Keratinocyte (primary cell): ENCODE data around the gene OAS3. TPM values are rescaled to one million over a fixed set of nuclear protein-coding genes. Genes with fewer than 3 reads are reported as not detected.

ENCODE experiments used
- DNase-seq: peaks from one replicate; pipeline ENCODE4 v3.0.0-alpha.2; 2011; ENCODE audit warnings: low read depth, missing footprints, low spot score
- FAIRE-seq: peaks from 2 replicates; lab custom pipeline; 2011; peaks lifted over from hg19 to GRCh38; lab: Jason Lieb, UNC
- H2AFZ ChIP-seq: 2 replicates; pipeline ENCODE4 v1.6.0; 2012; ENCODE audit warnings: low read length, control low read depth, inconsistent platforms; ENCODE audit not compliant: control insufficient read depth
- H3K27ac ChIP-seq: 2 replicates; pipeline ENCODE4 v1.5.1; 2011; ENCODE audit warnings: low read length; ENCODE audit not compliant: control insufficient read depth, insufficient read depth
- H3K27me3 ChIP-seq: 3 replicates; pipeline ENCODE4 v1.6.0; 2011; ENCODE audit warnings: low read length; ENCODE audit not compliant: control insufficient read depth, insufficient read depth; ENCODE audit errors: extremely low read depth
- H3K36me3 ChIP-seq, 2 experiments: 2 replicates in 1 of 2; 3 replicates in 1 of 2; pipeline ENCODE4 v1.5.1; 2011; ENCODE audit warnings: low read length in 2 of 2, mild to moderate bottlenecking in 1 of 2; ENCODE audit not compliant: control insufficient read depth in 2 of 2, insufficient read depth in 2 of 2; ENCODE audit errors: extremely low read depth in 1 of 2
- H3K4me1 ChIP-seq: 3 replicates; pipeline ENCODE4 v1.5.1; 2011; ENCODE audit warnings: low read length; ENCODE audit not compliant: control insufficient read depth, insufficient read depth; ENCODE audit errors: extremely low read depth
- H3K4me2 ChIP-seq: 3 replicates; pipeline ENCODE4 v1.6.0; 2011; ENCODE audit warnings: low read depth, low read length; ENCODE audit not compliant: control insufficient read depth, insufficient read depth; ENCODE audit errors: extremely low read depth
- H3K4me3 ChIP-seq, 3 experiments: fragments of 200-600 bp in 1 of 3; sonication (generic) in 1 of 3; 2 replicates in 2 of 3; 3 replicates in 1 of 3; pipeline ENCODE4 v1.5.1; 2011 to 2016; ENCODE audit warnings: low read length in 3 of 3, mild to moderate bottlenecking in 3 of 3, control low read depth in 2 of 3, inconsistent platforms in 1 of 3, low read depth in 1 of 3, mixed read lengths in 1 of 3, mixed run types in 1 of 3, moderate library complexity in 1 of 3; ENCODE audit not compliant: control insufficient read depth in 2 of 3, insufficient read depth in 2 of 3; ENCODE audit errors: extremely low read depth in 1 of 3
- H3K79me2 ChIP-seq: 2 replicates; pipeline ENCODE4 v1.6.0; 2012; ENCODE audit warnings: low read length; ENCODE audit not compliant: control insufficient read depth, insufficient read depth
- H3K9ac ChIP-seq: 3 replicates; pipeline ENCODE4 v1.6.0; 2011; ENCODE audit warnings: low read length; ENCODE audit not compliant: control insufficient read depth, insufficient read depth; ENCODE audit errors: extremely low read depth
- H3K9me1 ChIP-seq: 3 replicates; pipeline ENCODE4 v1.6.0; 2011; ENCODE audit warnings: low read length; ENCODE audit not compliant: control insufficient read depth, insufficient read depth; ENCODE audit errors: extremely low read depth
- H3K9me3 ChIP-seq: 2 replicates; pipeline ENCODE4 v1.5.1; 2012; ENCODE audit warnings: low read depth, low read length; ENCODE audit not compliant: control insufficient read depth
- H4K20me1 ChIP-seq: 3 replicates; pipeline ENCODE4 v1.6.0; 2011; ENCODE audit warnings: low read length; ENCODE audit not compliant: control insufficient read depth, insufficient read depth; ENCODE audit errors: extremely low read depth
- CTCF ChIP-seq, 3 experiments: IDR thresholded peaks in 1 of 3; conservative IDR thresholded peaks in 1 of 3; optimal IDR thresholded peaks in 1 of 3; 2 replicates in 2 of 3; 3 replicates in 1 of 3; pipeline versions ENCODE3 to v1.5.1; 2011; ENCODE audit warnings: low read length in 3 of 3, mild to moderate bottlenecking in 3 of 3, moderate library complexity in 2 of 3, control low read depth in 1 of 3, inconsistent platforms in 1 of 3; ENCODE audit not compliant: insufficient read depth in 2 of 3; ENCODE audit errors: extremely low read depth in 1 of 3
- EZH2 ChIP-seq: IDR thresholded peaks from one replicate; pipeline ENCODE4 v1.6.1; 2012; ENCODE audit warnings: inconsistent platforms, mild to moderate bottlenecking, low read length, moderate library complexity
- dilution Hi-C: fragments of 300-500 bp; cut with MboI; formaldehyde crosslinking; loops from one replicate; pipeline ENCODE4 v1.7.0; 2020; ENCODE audit warnings: low sequenced_read_pairs; ENCODE audit not compliant: extremely low pct_ligation_motif_present
- polyA plus RNA-seq, 5 experiments: library from polyadenylated mRNA; depleted of rRNA in 3 of 5; stranded (reverse) in 3 of 5; stranded (forward) in 1 of 5; unstranded in 1 of 5; fragments of >200 nt; gene quantifications; 1 replicate in 1 of 5; 2 replicates in 3 of 5; 3 replicates in 1 of 5; pipeline versions ENCODE4 v1.2.1 to v1.2.3, GENCODE V29; 2011 to 2012; ENCODE audit warnings: missing spikeins in 2 of 5, low read depth in 1 of 5, low replicate concordance in 1 of 5

The OAS3 gene
- polyA plus RNA-seq, 1 donor (not counting 4 experiments of a cell fraction or from before 2014, with no cell fraction given): 59.2 TPM

- dilution Hi-C loops: no loop called here
Observed at GRCh38 chr12:112928978-112929377, 9.3 kb upstream of the OAS3 start.

GRCh38 chr12:112929715-112930114, 8.6 kb upstream of the OAS3 start:
- no peak overlapping the region for H2AFZ ChIP-seq
- no peaks in the 10 kb centered on the region for H3K36me3 ChIP-seq
- H3K27ac ChIP-seq: no peak overlapping the region
- H3K9me1 ChIP-seq: no peaks in the 10 kb centered on the region
- no peak overlapping the region for H3K4me3 ChIP-seq
- FAIRE-seq (no peak), DNase-seq (no peak)
- no peaks in the 10 kb centered on the region for H3K79me2 ChIP-seq
- no peaks in the 10 kb centered on the region for H3K27me3 ChIP-seq
- TF ChIP-seq EZH2: no peak
- no peak for TF ChIP-seq CTCF (optimal IDR thresholded peaks at IDR 0.05 in 1 of 3, IDR thresholded peaks at IDR 0.05 in 1 of 3, conservative IDR thresholded peaks at IDR 0.05 in 1 of 3; ENCODE audit: extremely low read depth in 1 of 3, insufficient read depth in 2 of 3, low read length in 3 of 3)
- H3K9ac ChIP-seq: no peak overlapping the region
- no peaks in the 10 kb centered on the region for H4K20me1 ChIP-seq
- H3K4me2 ChIP-seq: no peak overlapping the region
- no peaks in the 10 kb centered on the region for H3K4me1 ChIP-seq
- dilution Hi-C loops: no loop called here
- H3K9me3 ChIP-seq: no peaks in the 10 kb centered on the region

More at GRCh38 chr12:112928978-112929377, 9.3 kb upstream of the OAS3 start:
- Histone ChIP-seq H3K9me3 (no peaks in the 10 kb centered on the region), H3K79me2 (no peaks in the 10 kb centered on the region), H3K9me1 (no peaks in the 10 kb centered on the region), H4K20me1 (no peaks in the 10 kb centered on the region), H3K4me2 (no peak overlapping the region), H3K27ac (no peak overlapping the region), H3K9ac (no peak overlapping the region), H3K4me3 (no peak overlapping the region), H3K27me3 (no peaks in the 10 kb centered on the region), H2AFZ (no peak overlapping the region), H3K36me3 (no peaks in the 10 kb centered on the region), H3K4me1 (no peaks in the 10 kb centered on the region)
- FAIRE-seq (no peak), DNase-seq (no peak)
- no peak for TF ChIP-seq EZH2

- Histone ChIP-seq H3K9ac (no peak overlapping the region), H3K27me3 (no peaks in the 10 kb centered on the region), H3K4me3 (no peak overlapping the region), H3K27ac (no peak overlapping the region), H3K4me1 (no peaks in the 10 kb centered on the region), H3K9me1 (no peaks in the 10 kb centered on the region), H3K9me3 (no peaks in the 10 kb centered on the region), H3K79me2 (no peaks in the 10 kb centered on the region), H3K36me3 (no peaks in the 10 kb centered on the region), H4K20me1 (no peaks in the 10 kb centered on the region), H3K4me2 (no peak overlapping the region), H2AFZ (no peak overlapping the region)
- TF ChIP-seq CTCF (optimal IDR thresholded peaks at IDR 0.05 in 1 of 3, IDR thresholded peaks at IDR 0.05 in 1 of 3, conservative IDR thresholded peaks at IDR 0.05 in 1 of 3; ENCODE audit: extremely low read depth in 1 of 3, insufficient read depth in 2 of 3, low read length in 3 of 3) (no peak), EZH2 (no peak)
- dilution Hi-C loops: no loop called here
- no peak for DNase-seq
- FAIRE-seq: no peak
Observed at GRCh38 chr12:112930350-112930749, 7.9 kb upstream of the OAS3 start.
